Panc1 (cell line): ENCODE results near the gene NFATC4.

Source experiments
- CTCF ChIP-seq: fragments of 450-650 bp; IDR thresholded peaks from 2 replicates; pipeline ENCODE4 v1.5.1; 2017; ENCODE audit warnings: mild to moderate bottlenecking
- POLR2AphosphoS5 ChIP-seq: IDR thresholded peaks from 2 replicates; pipeline ENCODE4 v1.6.1; 2012; ENCODE audit warnings: mild to moderate bottlenecking, low read depth, low read length, moderate library complexity
- SIN3A ChIP-seq: IDR thresholded peaks from 2 replicates; pipeline ENCODE4 v1.6.1; 2012; ENCODE audit warnings: low read depth, mild to moderate bottlenecking, low read length, moderate library complexity, borderline replicate concordance; ENCODE audit not compliant: insufficient read depth

DNA sequence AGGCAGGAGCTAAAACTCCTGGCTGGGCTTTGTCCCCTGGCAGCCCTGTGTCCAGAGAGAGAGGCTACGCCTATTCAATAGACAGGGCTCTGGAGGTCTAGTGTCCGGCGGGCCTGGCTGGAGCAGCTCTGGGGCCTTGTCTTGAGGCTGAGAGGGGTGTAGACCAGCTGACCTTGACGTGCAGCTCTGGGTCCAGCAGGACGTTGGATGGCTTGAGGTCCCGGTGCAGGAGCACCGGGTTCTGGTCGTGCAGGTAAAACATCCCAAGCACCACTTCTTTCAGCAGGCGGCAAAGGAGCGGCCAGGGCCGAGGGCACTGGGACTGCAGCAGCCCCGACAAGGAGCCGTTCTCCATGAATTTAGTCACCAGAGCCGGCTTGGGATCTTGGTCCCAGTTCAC is 29.1 kb upstream of the NFATC4 start:
- no peak for TF ChIP-seq SIN3A
- TF ChIP-seq CTCF, result no peak
- no peak for TF ChIP-seq POLR2AphosphoS5
